Measurements from ENCODE around the gene MOV10L1. TPM values are rescaled to one million over a fixed set of nuclear protein-coding genes. Genes with fewer than 3 reads are reported as not detected.

The MOV10L1 gene
- total RNA-seq, 4 donors from 2014 or later: 0.25 TPM; not detected in 3

DNA sequence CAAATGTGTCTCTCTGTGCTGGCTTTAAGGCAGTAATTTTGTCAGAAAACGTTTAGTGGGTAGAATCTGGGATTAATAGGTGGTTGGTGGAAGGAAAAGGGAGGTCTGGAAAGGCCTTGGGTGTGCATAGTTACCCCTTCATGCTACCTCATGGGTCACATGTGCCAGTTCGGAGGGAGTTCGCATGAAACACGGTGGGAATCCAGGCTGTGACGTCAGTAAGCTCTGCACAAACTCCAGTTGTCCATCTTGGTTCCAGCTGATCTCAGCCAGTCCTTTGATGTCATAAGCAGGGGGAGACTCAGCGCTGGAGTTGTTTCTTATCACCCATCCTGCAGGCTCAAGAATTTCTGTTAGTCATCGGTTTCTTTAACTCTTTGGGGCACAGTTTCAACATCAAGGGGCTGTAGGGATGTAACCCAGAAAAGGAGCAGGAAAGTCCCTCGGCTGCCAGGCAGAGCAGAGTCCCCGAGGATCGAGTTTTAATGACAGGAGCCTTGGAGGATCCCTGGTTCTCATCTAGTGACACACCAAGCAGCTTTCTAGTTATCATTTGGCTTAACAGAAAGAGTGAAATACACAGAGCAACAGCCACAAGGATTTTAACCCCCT lies 28.9 kb downstream of the MOV10L1 start:
- intact Hi-C loops (cut with DNase I; ENCODE audit: low total_unique reads): no loop called here
- no peaks in the 10 kb centered on the region for H3K36me3 ChIP-seq
- no peak for ATAC-seq
- no peak for DNase-seq
- no peak overlapping the region for H3K4me3 ChIP-seq
- H3K27ac ChIP-seq: no peak overlapping the region
- in situ Hi-C loops (cut with MboI; ENCODE audit: low sequenced_read_pairs in 4 of 4): no loop called here
- TF ChIP-seq, protein P1, sequence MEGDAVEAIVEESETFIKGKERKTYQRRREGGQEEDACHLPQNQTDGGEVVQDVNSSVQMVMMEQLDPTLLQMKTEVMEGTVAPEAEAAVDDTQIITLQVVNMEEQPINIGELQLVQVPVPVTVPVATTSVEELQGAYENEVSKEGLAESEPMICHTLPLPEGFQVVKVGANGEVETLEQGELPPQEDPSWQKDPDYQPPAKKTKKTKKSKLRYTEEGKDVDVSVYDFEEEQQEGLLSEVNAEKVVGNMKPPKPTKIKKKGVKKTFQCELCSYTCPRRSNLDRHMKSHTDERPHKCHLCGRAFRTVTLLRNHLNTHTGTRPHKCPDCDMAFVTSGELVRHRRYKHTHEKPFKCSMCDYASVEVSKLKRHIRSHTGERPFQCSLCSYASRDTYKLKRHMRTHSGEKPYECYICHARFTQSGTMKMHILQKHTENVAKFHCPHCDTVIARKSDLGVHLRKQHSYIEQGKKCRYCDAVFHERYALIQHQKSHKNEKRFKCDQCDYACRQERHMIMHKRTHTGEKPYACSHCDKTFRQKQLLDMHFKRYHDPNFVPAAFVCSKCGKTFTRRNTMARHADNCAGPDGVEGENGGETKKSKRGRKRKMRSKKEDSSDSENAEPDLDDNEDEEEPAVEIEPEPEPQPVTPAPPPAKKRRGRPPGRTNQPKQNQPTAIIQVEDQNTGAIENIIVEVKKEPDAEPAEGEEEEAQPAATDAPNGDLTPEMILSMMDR (IDR thresholded peaks at IDR 0.05 in 4 of 5, conservative IDR thresholded peaks at IDR 0.05 in 1 of 5): no peak
- no peak for TF ChIP-seq POLR2A (IDR thresholded peaks at IDR 0.05)
- H3K4me1 ChIP-seq: no peaks in the 10 kb centered on the region
- H3K27me3 ChIP-seq: peaks cover 14 to 31% (median 15%) of the 10 kb centered on the region in 3 donors
- no peaks in the 10 kb centered on the region for H3K9me3 ChIP-seq

DNA sequence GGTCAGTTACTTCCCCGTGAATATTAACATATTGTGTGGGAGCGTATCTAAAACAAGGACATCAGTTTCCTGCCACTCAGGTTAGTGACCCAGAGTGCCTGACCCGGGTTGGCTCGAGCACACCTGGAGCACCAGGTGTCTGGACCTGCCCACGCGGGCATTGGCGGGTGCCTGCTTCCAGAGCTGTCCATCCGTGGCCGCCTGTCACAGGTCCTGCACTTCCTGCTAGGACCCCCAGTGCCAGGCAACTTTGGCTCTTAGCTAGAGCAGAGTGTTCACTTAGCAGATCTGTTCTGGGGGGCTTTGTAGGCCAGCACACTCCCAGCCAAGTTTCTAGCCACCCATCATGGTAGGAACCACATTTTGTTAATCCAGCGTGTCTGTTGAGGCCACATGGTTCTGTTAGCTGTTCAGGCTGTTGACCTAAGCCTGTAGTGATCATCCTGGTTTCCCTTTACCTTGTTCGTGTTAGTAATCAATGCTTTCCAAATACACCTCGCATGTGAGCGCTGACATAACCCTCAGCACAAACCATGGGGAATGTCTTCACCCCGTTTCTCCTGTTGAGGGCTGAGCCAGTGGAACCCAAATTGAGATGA lies 29.5 kb downstream of the MOV10L1 start:
- Histone ChIP-seq H3K27ac (no peak overlapping the region), H3K4me1 (no peaks in the 10 kb centered on the region), H3K27me3 (peaks cover 12 to 31% (median 14%) of the 10 kb centered on the region in 3 donors), H3K36me3 (no peaks in the 10 kb centered on the region), H3K9me3 (no peaks in the 10 kb centered on the region), H3K4me3 (no peak overlapping the region)
- ATAC-seq (no peak), DNase-seq (no peak)
- TF ChIP-seq, protein P1 (IDR thresholded peaks at IDR 0.05 in 4 of 5, conservative IDR thresholded peaks at IDR 0.05 in 1 of 5): no peak
- no peak for TF ChIP-seq POLR2A (IDR thresholded peaks at IDR 0.05)
- intact Hi-C loops (cut with DNase I; ENCODE audit: low total_unique reads): no loop called here
- in situ Hi-C loops (cut with MboI; ENCODE audit: low sequenced_read_pairs in 4 of 4): no loop called here

DNA sequence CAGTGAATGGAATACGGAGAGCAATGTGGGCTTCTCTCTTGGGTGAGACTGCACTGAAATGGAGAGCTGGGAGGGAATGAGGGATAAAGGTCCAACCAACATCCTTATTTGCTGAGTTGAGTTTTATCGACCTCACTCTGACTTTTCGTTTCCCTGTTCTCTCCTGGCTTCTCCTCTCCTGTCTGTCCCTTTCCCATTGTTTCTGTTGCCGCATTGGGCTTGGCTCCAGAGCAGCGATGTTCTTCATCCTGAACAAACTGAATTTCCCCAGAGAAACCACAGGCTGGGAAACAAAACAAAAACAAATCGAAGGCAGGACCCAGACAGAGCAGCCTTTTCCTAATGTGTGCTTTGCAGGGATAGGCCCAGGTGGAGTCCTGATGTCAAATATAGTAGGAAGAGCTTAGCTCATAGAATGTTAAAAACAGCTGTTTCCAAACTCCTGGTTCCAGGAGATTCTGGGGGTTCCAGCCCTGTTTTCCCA lies 30.0 kb downstream of the MOV10L1 start:
- intact Hi-C loops (cut with DNase I; ENCODE audit: low total_unique reads): no loop called here
- no peak for ATAC-seq
- DNase-seq: no peak
- Histone ChIP-seq H3K27me3 (peaks cover 8 to 27% (median 14%) of the 10 kb centered on the region in 3 donors), H3K9me3 (no peaks in the 10 kb centered on the region), H3K36me3 (no peaks in the 10 kb centered on the region), H3K27ac (no peak overlapping the region), H3K4me1 (no peaks in the 10 kb centered on the region), H3K4me3 (no peak overlapping the region)
- TF ChIP-seq POLR2A (IDR thresholded peaks at IDR 0.05): no peak
- TF ChIP-seq, protein P1 (IDR thresholded peaks at IDR 0.05 in 4 of 5, conservative IDR thresholded peaks at IDR 0.05 in 1 of 5): no peak
- in situ Hi-C loops (cut with MboI; ENCODE audit: low sequenced_read_pairs in 4 of 4): no loop called here

DNA sequence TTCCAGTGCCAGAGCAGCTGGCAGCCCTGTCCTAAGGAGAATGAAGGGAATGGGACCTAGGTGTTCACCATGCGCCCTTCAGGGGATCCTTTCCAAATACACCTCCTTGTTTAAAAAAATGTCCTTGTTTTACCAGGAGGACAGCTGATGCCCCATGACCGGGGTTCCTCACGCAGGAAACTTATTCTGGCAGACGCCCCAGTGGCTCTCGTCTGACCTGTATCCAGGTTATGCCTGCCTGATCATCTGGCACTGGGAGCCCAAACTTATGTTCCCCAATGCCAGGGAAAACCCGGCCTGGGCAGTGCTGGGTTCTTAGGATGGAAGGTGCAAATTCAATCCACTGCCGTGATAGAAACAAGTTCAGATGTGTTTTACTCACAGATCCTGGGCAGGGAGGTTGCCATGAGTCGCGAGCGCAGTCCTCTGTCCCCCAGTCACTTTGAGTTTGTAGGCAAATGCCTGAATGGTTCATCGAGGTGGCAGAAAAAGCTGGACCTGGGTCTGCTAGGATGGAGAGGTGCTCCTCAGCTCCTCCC lies 31.5 kb downstream of the MOV10L1 start:
- H3K27me3 ChIP-seq: peaks cover 0 to 18% (median 12%) of the 10 kb centered on the region in 3 donors
- H3K4me3 ChIP-seq: no peak overlapping the region
- DNase-seq: no peak
- H3K9me3 ChIP-seq: no peaks in the 10 kb centered on the region
- no peaks in the 10 kb centered on the region for H3K36me3 ChIP-seq
- intact Hi-C loops (cut with DNase I; ENCODE audit: low total_unique reads) (no loop called here), in situ Hi-C loops (cut with MboI; ENCODE audit: low sequenced_read_pairs in 4 of 4) (no loop called here)
- ATAC-seq: no peak
- H3K4me1 ChIP-seq: no peaks in the 10 kb centered on the region
- H3K27ac ChIP-seq: no peak overlapping the region
- TF ChIP-seq, protein P1 (IDR thresholded peaks at IDR 0.05 in 4 of 5, conservative IDR thresholded peaks at IDR 0.05 in 1 of 5): no peak
- TF ChIP-seq POLR2A (IDR thresholded peaks at IDR 0.05): no peak

Data from gastrocnemius medialis (tissue), 4 donors.